Stimulated activated CD4-positive, alpha-beta T cell treated with anti-CD3 and anti-CD28 coated beads, Interleukin-4, amount 100 ng/mL, for 24 hours (primary cell): ENCODE data around the gene HHAT.
"Not testable (repeated sequence)": the region's sequence is repeated elsewhere in the genome, so short reads cannot be mapped to it uniquely, and the experiment has no call there.

ENCODE experiments used
- DNase-seq: peaks from one replicate; pipeline ENCODE4 v3.0.0-alpha.2; 2020

HHAT gene

DNA sequence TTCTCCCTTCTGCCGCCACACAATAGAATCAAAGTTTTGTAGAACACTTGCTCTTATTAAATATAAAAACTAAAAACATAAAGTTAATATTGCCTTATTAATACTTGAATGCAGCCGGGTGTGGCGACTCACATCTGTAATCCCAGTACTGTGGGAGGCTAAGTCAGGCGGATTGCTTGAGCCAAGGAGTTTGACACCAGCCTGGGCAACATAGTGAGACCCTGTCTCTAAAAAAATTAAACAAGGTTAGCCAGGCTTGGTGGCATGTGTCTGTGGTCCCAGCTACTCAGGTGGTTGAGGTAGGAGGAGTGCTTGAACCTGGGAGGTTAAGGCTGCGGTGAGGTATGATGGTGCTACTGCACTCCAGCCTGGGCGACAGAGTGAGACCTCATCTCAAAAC, 13.2 kb upstream of the HHAT start:
- DNase-seq = no peak

DNA sequence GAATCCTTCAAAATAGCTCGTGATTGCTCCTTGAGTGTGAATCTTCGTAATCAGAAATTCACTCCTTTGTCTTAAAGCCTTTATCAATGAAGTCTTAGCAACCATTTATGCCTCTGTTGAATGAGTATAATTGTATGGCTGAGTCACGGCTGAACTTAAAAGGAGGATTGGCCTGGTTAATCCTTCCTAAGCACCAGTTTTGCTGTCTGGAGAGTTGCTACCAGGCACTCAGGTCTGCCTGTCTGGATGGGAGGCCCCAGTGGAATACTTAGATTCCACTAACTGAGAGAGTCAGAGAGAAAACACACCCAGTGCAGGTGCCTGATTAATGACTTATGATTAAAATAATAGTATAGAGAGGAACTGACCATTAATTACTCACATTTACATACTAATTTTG, 7.6 kb upstream of the HHAT start:
- no peak for DNase-seq

DNA sequence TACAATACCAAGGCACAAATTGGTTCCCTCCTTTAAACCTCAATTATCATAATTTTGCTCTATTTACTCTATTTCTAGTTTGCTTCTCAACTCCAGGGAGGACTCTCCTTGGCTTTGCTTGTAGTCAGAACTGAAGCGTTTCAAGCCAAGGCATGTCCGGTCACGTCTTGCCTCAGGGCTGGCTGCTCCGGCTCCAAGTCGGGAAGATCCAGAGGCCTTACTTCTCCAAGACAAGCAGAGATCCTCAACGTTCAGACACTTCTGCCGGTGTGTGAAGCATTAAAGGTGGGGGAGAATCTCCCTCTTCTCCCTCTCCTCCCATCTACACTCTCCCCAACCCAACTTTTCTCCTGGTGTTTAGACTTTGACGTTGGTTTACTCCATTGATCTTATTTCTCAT, 7.2 kb upstream of the HHAT start:
- no peak for DNase-seq

DNA sequence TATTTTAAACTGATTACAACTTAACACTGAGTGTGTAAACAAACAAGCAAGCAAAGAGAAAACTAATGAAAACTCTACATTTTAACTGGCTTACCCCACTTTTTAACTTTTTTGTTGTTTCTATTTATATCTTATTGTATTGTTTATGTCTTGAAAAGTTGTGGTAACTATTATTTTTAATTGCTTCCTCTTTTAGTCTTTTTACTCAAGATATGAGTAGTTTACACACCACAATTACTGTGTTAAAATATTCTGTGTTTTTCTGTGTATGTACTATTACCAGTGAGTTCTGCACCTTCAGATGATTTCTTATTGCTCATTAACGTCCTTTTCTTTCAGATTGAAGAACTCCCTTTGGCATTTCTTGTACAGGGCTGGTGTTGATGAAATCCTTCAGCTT, 4.7 kb upstream of the HHAT start:
- no peak for DNase-seq

DNA sequence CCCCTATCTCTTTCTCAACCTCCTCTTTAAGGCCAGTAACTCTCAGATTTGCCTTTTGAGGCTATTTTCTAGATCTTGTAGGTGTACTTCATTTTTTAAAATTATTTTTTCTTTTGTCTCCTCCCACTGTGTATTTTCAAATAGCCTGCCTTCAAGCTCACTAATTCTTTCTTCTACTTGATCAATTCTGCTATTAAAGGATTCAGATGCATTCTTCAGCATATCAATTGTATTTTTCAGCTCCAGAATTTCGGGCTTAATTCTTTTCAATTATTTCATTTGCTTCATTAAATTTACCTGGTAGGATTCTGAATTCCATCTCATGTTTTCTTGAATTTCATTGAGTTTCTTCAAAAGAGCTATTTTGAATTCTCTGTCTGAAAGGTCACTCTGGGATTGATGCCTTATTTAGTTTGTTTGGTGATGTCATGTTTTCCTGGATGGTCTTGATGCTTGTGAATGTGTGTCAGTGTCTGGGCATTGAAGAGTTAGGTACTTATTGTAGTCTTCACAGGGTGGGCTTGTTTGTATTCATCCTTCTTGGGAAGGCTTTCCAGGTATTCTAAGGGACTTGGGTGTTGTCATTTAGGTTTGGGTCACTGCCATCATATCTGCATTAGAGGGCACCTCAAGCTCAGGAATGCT, 3.6 kb upstream of the HHAT start:
- DNase-seq = no peak

DNA sequence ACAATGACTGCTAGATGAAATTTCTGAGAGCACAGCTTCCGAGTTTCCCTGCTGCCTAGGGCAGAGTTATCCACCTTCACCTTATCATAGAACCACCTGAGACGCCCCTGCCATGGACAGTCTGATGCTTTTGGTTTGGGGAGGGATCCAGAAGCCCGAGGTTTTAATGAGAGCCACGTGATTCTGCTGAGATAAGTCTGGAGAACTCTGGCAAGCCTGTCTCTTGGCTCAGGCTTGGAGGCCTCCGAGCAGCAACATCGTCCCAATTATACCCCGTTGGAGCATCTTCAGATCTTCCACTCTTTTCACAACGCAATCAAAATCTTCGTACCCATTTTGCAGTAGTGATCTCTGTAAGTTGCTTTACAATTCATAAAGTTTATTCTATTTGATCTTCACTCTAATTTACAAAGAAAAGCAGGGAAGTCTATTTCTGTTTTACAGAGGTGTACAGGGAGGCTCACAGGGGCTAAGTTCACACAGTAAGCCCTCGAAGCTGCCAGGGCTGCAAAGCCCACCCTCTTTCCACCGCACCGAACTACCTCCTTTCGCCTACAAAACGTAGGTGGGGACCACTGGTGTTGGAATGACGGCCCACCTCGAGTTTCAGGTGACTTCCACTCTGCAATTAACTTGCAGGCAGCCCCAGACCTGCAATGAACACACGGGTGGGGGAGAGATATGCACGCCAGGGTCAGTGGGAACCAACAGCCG, 513 bp upstream of the HHAT start:
- no peak for DNase-seq

DNA sequence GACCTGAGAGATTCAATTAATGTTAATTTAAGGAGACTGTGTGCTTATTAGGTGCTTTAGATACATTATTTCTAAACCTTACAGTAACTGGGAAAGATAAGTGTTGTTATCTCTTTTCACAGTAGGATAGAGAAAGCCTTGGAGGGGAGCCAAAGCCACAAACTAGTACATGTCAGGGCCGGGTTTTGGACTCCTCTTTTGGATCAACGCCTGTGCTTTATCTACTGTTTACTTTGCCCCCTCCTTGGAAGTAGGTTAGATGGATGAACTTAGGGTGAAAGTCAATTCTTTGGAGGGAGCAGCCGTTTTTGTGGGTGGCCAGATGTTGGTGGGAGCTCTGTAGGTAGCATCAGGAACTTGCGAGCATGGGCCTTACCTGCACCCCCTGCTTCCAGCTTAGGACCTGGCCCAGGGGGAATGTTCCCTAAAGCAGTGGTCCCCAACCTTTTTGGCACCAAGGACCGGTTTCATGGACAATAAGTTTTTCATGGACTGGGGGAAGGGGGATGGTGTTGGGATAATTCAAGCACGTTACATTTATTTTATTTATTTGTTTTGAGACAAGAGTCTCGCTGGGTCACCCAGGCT, 1.7 kb downstream of the HHAT start:
- no peak for DNase-seq

DNA sequence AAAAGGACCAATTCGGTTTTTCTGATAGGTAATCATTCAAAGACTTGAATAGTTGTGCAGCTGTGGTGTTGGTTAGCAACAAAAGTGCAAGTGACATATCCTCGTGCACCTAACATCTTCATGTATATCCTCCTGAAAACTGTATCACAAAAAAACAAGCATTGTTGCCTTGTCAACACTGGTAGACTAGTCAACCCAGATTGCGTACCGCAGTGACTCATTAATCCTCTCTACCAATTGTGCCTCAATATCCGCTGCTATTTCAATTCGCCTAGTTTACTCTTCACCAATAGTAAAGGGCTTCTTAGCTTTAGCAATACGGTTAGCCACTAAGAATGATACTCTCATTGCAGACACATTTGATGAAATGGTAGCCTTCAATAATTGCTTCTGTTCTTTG, 3.5 kb downstream of the HHAT start:
- peak; percentile 31 for DNase-seq

DNA sequence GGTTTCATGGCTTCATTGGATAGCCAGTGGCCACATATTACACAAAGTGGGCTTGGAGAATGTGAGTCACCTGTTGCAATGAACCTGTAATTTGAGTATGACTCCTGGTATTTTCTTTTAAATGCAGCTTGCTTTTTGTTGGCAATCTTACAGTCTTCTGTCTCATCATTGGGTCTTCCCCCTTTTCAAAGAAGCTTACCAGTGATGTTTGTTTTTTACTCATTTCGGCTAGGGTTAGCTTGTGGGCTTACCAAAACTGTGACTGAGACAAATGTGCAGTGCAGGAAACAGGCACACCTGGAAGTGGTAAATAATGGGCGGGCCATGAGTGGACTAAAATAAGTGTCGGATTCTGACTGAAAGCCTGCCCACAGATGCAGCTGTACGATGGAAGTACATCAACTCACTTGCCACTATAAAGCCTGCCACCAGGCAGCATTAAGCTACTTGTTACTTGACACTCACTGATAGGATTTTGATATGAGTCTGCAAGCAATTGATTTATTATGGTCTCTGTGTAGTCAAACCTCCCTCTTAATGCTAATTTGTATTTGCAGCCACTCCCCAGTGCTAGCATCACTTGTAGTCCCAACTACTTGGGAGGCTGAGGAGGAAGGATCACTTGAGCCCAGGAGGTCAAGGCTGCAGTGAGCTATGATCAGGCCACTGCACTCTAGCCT, 4.2 kb downstream of the HHAT start:
- peak; percentile 72 for DNase-seq

DNA sequence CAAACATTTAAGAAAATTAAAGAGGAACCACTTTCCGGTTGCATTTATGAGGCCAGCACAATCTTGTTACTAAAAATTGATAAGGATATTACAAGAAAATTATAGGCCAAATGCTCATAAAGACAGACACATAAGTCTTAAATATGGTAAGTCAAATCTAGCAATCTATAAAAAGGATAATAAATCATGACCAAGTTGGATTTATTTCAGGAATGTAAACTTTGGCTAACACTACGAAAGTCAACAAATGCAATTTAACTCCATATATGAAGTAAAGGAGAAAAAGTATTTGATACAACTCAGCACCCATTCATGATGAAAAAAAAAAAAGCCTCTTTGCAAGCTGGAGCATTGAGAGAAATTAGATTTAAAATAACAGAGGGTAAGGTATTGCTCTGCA, 6.3 kb downstream of the HHAT start:
- DNase-seq = no peak

DNA sequence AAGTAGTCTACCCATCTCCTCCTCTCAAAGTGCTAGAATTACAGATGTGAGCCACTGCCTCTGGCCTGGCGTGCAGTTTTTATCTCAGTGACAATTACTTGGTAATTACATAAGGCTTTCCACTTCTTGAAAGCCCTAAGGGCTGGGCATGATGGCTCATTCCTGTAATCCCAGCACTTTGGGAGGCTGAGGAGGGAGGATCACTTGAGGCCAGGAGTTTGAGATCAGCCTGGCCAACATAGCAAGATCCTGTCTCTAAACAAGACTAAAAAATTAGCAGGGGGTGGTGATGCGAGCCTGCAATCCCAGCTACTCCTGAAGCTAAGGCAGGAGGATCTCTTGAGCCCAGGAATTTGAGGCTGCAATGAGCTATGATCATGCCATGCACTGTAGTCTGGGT, 7.7 kb downstream of the HHAT start:
- no peak for DNase-seq

DNA sequence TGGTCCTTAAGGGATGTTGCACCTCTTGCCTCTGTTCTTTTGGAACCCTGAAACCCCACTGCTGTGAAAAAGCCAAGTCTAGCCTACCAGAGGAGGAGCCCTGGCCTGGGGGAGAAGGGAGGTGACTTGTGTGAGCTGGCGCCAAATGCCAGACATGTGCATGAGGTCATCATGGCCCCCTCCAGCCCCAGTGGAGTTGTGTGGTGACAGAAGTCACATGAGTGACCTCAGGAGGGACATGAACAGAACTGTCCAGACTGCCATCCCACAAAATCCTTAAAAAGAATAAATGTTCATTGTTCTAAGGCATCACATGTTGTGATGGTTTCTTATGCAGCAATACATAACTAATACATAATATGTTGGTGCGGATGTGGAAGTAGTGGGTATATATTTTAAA, 10.8 kb downstream of the HHAT start:
- no peak for DNase-seq

DNA sequence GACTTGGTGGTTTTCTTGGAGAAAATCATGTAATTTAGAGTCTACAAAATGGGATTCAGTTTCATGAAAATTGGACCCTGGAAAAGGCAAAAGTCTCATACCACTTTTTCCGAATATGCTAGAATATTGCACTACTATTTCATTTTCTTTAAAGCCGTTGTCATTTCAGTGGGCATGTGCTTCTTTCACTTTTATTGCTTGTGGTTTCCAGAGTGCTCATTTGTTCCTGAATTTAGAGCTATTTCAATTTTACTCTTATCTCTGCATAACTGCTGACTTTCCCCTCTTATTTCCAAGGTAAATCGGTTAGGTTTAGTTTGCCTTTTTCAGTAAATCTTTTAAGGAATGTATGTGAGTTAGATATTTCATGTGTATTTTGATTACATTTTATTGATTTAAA, 11.6 kb downstream of the HHAT start:
- no peak for DNase-seq

DNA sequence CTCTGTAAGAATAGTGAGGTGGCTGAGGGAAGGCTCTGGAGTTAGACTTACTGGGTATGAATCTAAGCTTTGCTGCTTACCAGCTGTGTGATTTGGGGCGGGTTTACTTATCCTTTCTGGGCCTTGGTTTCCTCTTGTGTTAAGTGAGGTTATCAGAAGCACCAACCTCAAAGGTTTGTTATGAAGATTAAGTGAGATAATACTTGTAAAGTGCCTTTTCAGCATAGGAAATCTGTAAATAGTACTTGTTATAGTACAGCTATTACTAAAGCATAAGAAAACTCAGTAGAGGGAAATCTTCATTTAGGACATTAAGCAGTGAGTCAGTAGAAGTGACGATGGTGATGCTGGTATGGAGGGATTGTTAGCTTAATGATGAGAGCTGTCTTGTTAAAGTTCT, 12.1 kb downstream of the HHAT start:
- DNase-seq = no peak

DNA sequence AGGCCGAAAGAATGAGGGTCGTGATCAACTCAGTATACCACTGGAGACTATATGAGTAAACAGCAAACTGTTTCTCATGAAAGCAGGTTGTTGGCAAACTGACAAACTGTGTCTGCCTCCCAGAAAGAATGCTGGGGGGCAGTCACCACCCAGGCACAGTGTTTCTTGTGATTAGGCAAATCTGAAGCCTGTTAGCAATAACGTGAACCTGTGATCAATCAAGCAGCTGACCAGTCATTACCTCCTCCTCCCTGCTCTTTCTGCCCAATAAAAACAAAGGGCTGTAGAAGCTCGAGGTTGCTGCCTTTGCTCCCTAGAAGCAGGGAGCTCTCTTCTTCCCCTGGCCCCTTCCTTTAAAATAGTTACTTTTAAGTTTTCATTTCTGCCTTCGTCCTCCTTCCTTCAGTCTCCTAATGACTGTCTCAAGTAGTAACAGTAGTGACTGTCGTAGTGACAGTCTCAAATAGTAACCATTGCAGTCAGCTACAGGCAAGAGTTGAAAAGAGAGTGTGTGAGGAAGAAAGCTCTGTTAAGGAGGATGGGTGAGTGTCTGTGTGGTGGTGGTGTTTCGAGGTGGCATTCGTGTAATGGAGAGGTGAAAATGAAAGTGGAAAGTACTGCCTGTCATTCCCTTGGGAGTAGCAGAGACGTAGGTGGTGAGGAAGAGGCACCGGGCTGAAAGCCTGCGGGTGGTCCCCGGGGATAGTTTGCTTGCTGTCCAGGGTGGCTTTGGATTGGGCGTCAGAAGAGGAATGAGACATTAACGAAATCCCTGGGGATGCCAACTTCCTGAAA, 14.5 kb downstream of the HHAT start:
- DNase-seq = no peak

DNA sequence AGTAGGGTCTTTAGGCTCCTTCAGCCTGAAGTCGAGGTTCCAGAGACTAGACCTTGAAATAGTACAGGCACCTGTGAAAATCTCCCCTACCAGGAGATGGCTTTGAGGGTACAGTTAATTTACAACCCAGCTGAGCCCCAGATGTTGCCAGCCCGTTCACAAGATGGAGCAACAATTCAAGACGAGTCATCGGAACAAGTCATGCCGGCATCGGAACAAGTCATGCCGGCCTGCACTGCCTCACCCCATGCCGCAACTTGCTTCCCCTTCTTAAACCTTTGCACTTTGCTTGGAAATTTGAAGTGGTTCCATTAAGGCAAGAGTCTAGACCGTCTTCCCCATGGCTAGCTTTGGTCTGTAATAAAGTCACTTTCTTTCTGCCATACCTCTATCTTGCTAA, 16.0 kb downstream of the HHAT start:
- DNase-seq = no peak

DNA sequence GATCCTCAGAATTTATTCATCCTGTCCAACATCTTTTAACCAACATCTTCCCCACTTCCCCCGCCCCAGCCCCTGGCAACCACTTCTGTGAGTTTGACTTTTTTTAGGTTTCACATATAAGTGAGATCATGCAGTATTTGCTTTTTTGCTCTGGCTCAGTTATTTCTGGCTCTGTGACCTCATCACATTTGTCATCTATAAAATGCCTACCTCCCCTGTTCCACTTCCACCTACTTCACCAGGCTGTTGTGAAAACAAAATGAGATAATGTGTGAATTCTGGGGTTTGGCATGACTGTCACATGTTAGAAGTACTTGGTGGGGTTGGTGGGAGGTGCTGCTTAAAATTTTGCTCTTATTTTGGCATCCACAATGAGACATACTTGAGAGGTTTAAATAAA, 18.4 kb downstream of the HHAT start:
- peak; percentile 22 for DNase-seq

DNA sequence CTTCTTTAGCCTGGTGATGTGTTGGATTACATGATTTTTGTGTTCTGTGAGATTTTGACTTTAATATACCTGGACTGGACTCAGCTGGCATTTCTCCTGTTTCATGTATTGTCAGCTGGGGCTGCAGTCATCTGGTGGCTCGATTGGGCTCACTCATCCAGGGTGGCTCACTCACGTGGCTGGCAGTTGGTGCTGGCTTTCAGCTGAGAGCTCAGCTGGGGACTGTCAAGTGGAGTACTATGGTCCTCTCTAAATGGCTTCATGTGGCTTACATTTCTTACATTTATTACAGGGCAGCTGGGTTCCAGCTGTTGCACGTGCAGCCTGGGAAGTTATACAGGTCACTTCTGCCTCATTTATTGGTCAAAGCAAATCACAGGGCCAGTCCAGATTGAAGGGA, 22.8 kb downstream of the HHAT start:
- DNase-seq = no peak

DNA sequence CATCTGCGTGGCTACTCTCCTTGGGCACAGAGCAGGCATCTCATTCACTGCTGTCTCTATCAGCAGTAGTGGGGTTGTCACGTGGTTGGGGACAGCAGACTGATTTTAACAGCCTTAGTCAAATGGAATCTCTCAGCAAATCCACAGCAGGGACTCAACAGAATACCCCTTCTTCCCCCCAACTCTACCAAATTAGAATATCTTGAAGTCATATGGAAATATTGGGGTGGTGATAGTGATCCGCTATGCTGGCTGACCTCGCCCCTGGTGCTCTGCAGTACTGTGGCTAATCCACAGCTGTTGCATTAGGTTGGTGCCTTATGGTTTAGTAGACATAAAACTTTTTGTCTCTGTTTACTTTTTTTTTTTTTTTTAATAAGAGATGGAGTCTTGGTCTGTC, 23.9 kb downstream of the HHAT start:
- no peak for DNase-seq

DNA sequence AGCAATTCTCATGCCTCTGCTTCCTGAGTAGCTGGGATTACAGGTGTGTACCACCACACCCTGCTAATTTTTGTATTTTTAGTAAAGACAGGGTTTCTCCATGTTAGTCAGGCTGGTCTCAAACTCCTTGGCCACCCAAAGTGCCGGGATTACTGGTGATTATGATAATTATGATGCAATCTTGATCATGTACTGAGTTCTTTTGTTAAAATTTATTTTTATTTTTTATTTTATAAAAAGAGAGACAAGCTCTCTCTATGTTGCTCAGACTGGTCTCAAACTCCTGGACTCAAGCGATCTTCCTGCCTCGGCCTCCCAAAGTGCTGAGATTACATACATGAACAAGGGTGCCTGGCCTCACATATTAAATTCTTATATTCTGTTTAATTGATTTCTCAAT, 25.6 kb downstream of the HHAT start:
- DNase-seq = not testable (repeated sequence)

DNA sequence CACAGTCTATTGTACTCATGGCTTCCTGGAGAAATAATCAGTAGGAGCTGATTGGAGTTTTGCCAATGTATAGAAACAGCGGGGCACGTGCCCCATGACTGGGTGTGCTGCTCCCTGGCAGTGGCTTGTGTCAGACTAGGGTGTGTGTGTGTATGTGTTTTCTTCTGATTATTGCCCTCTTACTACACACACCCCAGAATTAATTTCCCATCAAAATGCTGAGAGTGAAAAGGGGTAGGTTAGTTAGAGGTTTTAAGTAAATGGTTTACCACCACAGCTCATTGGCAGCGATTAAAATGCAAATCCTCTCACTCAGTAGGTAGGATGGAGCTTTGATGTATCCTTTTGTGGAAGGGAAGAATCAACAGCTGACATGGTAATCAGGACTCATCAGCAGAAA, 29.9 kb downstream of the HHAT start:
- no peak for DNase-seq

DNA sequence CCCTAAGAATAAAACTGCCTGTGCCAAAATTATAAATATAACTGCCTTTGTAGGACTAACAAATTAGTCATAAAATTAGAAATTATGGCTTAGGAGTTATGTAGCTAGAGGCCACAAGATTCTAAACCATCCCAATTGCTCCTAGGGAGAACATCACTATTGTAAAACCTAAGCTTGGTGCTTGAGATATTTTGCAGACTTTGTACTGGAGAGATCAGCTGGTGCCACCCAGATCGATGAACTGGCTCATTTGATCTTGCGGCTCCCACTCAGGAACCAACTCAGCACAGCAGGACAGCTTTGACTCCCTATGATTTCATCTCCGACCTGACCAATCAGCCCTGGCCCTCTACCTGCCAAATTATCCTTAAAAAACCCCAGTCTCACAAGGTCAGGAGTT, 30.6 kb downstream of the HHAT start:
- no peak for DNase-seq

DNA sequence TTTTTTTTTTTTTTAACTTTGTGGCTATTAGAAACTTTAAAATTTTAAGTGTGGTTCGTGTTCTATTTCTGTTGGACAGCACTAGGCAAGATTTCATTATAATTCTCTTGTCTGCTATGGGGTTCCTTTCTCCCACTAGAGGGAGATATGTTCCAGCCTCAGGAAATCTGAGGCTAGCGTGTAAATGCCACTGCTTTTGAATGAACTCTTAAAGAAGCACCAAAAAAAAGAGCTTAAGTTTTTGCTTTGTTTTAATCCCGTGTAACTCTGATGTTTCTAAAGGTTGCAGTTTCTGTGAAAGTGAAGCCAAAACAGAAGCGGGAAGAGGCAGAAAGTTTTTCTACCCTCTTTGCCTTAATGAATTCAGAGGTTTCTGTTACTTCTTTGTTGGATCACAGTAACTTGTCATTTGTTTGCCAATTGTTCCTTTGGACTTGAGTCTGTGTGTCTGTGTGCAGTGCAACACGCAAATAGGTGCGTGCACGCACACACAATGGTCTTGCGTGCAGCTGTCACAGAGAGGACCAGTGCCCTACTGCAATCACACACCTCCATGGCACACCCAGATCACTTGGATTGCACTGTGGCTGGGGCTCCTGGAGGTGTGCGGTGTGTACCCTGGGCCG, 32.3 kb downstream of the HHAT start:
- no peak for DNase-seq
